GM21423 (cell line): ENCODE results near the gene BOD1L1.
"Not testable (repeated sequence)": the region's sequence is repeated elsewhere in the genome, so short reads cannot be mapped to it uniquely, and the experiment has no call there.

ENCODE experiments used
- ATAC-seq: cut with Tn5 transposase; IDR thresholded peaks from one replicate; pipeline ENCODE4 v1.9.1; 2021; ENCODE audit warnings: mild to moderate bottlenecking, moderate library complexity; ENCODE audit not compliant: unreplicated experiment

Gene BOD1L1

DNA sequence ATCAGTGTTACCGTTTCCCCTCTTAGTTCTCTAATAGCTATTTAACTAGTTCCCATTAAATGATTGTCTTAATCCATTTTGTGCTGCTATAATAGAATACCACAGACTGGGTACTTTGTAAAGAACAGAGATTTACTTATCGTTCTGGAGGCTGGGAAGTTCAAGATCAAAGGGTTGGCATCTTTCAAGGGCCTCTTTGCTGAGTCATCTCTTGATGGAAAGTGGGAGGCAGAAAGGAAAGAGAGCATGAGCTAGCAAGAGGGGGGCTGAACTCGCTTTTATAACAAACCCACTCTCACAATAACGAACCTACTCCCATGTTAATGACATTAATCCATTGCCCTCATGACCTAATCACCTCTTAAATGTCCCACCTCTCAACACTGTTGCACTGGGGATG lies 65.9 kb downstream of the BOD1L1 start:
- no peak for ATAC-seq

DNA sequence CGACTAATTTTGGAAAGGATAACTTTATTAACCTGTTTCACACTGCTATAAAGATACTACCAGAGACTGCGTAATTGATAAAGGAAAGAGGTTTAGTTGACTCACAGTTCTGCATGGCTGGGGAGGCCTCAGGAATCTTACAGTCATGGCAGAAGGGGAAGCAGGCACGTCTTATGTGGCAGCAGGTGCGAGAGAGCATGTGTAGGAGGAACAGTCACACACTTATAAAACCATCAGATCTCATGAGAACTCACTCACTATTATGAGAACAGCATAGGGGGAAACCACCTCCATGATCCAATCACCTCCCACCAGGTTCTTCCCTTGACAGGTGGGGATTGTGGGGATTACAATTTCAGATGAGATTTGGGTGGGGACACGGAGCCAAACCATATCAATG lies 67.4 kb downstream of the BOD1L1 start:
- not testable (repeated sequence) for ATAC-seq

DNA sequence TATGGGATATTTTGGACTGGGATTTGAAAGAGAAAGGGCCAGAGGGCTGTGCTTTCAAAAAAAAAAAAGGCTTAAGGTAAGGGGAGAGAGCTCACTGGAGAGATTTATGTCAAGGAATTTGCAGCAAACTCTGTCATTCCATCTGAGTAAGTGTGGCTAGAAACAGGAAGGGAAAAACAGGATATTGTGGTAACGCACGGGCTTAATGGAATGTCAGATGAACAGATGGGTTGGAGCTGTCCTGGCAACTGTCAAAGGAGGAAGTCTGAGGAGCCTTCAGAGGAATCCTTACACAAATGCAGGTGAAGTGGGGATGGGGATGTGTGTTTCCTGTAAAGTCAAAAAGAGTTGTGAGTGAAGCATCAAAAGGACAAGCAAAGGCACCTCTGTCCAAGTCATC lies 68.1 kb downstream of the BOD1L1 start:
- ATAC-seq: no peak

DNA sequence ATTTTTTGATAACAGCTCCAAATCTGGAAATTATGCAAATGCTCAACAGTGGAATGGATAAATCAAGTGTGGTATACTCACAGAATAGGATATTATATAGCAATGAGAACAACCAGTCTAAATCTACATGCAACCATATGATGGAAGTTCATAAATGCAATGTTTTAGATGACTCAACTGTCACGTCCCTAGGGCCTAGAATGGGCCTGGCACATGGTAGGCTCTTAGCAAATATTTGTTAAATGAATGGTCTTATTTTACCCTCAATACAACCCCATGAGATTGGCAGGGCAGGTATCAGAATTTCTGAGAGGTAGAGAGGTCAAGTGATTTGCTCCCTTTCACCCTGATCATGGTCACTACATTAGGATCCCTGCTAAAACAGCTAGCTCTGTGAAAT lies 68.6 kb downstream of the BOD1L1 start:
- ATAC-seq: no peak

DNA sequence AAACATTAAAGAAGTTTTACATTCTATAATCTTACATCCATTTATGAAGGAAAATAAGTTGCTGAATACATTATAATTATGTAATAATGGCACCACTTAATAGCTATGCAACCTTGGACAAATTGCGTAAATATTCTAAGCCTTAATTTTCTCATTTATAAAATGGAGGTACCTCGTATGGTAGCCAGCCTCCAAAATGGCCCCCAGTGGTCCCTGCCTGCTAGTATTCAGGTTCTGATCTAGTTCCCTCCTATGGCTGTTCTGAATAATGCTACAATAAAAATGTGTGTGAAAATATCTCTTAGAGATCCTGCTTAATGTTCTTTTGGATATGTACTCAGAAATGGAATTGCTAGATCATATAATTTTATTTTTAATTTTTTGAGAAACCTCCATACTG lies 72.2 kb downstream of the BOD1L1 start:
- no peak for ATAC-seq

DNA sequence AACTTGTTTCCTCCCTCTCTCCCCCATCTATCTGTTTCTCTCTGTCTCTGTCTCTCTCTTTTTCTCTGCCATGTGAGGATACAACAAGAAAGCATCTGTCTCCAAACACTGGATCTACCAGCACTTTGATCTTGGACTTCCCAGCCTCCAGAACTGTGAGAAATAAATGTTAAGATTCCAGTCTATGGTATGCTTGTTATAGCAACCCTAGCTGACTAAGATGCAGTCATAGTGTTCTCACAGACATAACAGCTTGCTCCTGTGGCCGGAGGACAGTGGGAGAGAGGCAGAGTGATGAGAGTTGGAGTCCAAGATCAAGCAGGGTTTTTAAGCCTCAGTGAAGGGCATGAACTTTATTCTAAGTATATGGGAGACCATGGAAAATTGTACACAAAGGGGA lies 74.4 kb downstream of the BOD1L1 start:
- ATAC-seq: no peak

DNA sequence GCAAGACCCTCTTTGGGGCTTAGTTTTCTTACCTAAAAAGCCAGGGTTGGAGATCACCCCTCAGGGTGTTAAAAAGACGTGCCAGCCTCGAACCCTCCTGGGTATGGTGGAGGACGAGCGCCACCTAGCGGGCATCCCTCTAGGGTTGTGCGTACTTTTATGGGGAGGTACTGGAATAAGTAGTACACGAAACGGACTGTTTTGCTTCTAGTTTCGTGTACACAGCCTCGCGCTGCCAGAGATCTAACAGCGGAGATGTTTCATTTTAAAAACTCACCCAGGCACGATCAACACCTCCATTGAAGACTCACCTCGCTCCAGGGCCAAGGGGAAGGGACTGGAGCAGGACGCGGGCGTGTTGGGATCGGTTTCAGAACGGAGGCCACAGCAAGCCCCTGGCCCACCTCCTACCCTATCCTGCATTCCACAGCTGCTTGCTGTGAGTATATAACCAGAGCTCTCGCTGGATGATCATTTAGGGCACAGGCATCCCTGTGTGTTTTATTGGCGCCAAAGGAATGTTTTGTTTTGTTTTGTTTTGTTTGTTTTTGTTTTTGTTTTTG lies 78.5 kb downstream of the BOD1L1 start:
- peak; percentile 81 for ATAC-seq

DNA sequence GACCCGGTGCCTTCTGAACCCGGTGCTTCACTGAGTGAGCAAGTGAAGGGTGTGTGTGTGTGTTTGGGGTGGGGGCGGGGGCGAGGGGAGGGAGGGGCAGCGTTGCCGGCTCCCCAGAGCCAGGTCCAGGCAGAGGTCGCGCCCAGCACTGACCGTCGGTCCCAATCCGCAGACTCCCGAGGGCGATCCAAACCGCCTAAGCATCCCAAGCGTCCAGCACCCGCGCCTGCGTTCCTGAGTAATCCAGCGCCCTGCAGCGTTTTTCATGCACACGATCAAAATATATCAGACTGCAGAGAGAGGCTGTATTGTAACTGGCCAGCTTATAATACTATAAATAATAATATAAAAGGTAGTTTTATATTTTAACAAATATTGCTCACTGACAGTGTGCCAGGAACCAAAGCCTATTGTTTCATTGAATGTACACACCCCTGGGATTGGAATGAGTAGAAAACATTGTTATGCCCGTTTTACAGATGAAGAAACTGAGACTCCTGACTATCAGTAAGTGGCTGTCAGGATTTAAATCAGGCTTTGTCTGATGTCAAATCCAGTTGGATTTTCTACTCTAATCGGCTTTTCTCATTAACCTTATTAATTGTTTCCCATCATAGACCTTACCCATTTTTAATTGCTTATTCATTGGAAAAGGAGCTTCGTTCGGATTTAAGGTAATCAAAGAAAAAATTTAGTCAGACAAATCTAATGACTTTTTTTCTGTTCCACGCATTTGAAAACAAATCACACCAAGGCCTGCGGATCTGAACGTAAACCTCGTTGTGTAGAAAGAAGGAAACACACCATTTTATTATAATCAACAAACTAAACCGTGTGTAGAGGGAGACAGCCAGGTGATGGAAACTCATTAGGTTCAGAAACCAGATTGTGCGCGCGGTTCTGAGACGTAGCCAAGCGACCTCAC lies 79.2 kb downstream of the BOD1L1 start:
- ATAC-seq: peak; percentile 0

DNA sequence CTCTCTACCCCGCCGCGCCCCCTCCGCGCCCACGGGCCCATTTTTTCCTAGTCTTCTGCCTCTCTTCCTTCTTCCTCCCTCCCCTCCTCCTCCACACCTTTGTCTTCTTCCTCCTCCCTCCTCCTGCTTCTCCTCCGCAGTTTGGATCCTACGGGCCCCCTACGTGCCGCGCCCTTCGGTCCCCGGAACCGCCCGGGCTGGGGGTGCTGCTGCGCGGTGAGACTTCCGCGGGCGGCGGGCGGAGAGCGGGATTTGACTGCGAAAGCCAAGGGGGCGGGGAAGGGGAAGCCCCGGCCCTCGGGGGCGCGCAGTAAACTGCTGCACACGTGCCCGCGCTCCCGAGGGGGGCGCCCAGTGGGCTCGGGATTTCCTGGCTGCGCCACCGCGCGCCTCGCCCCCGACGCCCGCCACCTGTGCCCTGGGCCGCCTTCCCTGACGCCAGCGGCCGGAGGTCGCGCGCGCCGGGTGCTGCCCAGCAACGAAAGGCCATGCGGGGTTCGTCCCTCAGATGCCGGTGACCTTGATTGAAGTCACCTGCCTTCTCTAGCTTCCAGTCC lies 80.0 kb downstream of the BOD1L1 start:
- no peak for ATAC-seq

DNA sequence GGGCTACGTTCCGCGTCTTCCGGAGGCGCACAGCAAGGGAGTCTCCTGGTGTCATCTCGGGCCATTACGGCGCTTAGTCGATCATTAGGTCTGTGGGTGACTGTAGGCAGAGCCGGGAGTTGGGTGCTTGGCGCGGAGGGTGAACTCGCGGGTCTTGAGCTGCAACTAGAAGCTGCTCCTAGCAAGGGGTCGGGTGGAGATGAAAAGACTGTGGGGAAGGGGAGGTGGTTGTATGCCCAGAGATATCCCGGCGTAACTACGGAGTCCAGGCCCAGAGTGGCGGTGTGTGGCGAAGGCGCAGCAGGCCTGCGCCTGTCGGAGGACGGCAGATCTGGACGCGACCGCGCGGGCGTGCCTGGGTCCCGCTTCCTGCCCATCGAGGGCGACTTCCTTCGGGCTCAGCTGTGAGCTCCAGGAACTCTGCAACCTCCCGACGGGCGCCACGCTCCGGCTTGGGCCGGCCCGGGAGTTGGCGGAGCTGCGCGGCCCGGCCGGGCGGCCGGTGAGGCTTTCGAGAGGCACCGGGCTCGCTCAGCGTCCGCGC lies 80.5 kb downstream of the BOD1L1 start:
- ATAC-seq: no peak

DNA sequence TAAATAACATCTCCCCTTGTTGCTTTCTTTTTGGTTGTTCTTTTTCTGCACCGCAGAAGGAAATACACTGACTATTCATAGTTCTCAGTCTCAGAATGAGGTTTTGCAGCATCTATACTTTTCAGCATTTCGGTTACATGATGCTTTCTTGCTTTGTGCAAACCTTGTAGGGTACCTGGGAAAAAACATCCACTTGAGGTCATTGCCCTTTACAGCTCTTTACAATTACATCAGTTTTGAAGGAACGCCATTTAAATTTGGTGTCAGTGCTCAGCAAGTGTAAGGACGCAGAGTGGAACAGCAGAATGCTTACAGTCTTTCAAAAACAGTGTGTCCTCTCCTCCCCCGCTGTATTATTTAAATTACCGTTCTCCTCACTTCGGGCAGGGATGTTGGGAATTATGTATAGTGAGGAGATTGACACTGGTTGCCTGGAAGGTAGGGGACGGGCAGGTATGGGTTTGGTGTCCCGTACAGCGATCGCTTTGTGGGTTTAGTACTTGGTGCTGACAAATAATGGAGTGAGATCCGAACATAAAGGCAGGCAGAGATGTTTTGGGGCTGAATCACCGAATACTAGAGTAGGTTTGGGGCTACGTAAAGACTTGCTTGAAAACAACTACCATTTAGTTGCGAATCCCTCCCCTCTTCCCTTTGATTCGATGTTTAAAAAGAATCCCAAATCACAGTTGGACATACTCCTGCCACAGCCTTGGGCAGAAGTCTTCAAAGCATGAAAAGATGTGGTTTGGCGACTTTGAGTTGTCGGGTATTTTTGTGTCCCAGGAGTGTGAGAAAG lies 81.2 kb downstream of the BOD1L1 start:
- no peak for ATAC-seq

DNA sequence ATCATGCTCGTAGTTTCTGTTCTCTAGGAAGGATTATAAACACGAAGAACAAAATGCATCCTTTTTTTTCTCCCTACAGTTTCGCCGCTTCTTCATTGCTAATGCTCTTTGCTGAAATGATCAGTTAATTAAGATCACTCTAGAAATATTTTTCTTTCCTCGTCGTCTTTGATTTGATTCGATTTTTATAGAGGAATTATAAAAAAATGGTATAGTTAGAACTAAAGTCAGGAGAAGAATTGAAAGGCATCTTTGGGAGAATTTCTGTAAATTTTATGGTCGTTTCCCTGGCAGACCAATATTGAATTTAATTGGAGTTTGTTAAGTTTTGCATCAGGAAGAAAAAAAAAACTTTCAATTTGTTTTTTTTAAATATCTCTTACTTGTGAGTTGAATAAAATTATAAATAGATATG lies 82.1 kb downstream of the BOD1L1 start:
- ATAC-seq: no peak

DNA sequence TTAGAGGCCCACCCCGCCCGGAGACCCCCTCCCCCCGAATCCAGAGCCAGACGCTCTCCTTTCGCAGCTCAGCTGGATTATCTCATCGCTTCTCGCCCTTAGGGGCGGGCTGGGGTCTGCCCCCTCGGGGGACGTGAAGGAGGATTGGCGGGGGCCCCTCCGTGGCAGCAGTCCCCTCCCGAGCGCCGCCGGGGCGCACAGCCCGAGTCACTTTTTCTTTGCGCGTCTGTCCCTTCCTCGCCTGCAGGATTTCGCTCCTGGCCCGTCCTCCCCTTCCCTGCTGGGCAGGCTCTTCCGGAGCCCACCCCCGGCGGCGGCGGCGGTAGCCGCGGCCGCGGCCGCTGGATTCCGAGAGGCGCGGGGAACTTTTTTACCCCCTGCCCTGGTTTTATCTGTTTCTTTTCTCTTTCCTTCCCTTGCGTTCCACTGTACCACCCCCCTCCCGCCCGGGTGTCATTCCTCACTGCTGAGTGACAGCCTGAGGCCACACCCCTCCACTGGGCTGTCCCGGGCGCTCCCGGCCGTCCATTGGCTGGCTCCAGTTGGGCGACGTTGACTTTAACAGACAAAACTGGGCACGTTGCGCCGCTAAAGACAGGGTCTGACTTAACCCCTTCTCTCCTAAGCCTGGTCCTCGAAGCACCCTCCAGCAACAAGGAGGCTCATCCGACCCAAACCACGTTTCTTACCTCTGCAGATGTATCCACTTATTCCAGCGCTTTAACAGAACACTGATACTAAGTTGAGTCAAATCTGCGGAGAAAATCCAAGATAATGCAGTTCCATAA lies 82.7 kb downstream of the BOD1L1 start:
- peak; percentile 44 for ATAC-seq

DNA sequence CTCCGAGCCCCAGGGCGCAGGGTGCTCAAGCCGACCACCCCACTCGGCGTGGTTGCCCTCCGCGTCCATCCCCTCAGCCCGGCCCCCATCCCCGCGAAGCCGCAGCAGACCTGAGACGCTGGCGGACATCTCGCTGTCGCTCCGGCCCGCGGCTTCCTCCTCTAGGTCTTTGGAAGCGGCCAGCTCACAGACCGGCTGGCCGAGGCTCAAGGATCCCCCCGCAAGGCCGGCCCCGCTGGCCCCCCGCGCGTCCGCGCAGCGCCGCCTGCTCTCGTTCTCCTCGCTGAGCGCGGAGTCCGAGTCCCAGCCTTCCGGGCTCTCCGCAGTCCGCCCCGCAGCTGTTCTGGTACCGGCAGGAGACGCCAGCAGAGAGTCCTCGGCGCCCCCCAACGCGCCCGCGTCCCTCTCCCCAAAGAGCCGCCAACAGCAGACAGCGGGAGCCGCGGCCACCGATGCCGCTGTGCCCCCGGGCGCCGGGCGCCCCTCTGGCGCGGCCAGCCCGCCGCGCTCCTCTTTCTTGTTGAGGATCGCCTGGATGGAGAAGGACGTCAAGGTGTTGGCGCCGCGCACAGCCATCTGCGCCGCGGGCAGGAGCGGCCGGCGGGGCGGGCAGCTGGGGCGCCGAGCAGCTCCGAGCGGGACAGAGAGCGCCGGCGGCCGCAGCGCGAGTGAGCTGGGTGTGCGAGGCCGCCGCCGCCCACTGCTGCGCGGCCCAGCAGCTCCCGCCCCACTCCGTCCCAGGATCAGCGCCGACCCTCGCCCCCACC lies 83.5 kb downstream of the BOD1L1 start, which contains the start of gene NKX3-2:
TSS of gene NKX3-2 (minus strand) at position 670 of the 767 bp plus-strand sequence. CDS start at position 576, 94 bp downstream.
- ATAC-seq: no peak

DNA sequence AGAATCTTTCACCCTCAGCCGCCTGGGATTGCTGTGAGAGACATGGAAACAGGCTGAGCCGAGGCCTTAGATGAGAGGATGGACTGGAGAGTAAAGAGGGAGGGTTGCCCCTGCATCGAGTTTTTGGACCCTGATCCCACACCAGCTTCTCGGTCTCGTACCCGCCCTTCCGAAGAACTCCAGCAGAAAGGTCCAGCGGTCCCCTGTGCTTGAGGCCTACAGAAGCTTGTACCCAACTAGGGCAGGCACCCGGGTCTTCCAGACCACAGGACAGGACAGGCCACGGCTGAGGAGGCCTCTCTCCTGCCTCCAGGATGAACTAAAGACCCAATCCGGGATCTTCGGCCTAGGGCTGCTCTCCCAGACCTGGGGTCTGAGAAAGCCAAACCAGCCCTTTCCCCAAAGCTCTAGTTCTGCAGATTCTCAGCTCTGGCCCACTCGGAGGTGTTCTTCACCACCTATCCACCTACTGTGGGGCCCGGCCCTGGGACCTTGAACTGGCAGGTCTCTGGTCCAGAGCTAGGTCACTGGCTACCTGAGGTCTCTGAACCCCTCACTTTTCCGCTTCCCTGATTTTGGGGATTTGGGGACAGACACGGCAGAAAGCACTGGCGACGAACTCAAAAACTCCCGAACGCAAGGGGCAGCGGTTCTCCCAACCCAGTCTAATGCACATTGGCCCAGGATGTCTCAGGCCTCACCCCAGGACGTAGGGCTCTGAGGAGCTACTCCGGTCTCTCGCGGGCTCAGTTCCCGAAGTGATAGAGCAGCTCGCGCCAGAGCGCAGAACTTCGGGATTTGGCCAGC lies 84.3 kb downstream of the BOD1L1 start:
- no peak for ATAC-seq

DNA sequence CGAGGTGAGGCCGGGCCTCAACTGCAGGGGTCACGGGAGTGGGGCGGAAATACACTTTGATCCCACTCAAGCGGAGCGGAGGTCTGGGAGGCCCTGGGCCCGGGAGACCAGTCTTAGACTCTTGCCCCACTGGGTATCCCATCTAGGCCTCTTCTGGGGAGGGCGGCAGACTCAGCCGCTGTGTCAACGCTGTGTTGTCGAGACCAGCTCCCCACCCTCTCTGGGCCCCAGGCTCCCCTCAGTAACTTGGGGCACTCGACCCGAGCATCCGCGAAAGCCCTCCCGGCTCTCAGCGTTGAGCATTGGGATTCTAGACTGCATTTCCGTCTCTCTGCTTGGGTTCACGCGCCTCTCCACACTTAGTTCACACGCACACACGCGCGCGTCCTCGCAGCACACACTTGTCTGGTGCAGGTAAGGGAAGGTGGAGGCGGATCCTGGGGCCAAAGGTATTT lies 84.9 kb downstream of the BOD1L1 start:
- no peak for ATAC-seq

DNA sequence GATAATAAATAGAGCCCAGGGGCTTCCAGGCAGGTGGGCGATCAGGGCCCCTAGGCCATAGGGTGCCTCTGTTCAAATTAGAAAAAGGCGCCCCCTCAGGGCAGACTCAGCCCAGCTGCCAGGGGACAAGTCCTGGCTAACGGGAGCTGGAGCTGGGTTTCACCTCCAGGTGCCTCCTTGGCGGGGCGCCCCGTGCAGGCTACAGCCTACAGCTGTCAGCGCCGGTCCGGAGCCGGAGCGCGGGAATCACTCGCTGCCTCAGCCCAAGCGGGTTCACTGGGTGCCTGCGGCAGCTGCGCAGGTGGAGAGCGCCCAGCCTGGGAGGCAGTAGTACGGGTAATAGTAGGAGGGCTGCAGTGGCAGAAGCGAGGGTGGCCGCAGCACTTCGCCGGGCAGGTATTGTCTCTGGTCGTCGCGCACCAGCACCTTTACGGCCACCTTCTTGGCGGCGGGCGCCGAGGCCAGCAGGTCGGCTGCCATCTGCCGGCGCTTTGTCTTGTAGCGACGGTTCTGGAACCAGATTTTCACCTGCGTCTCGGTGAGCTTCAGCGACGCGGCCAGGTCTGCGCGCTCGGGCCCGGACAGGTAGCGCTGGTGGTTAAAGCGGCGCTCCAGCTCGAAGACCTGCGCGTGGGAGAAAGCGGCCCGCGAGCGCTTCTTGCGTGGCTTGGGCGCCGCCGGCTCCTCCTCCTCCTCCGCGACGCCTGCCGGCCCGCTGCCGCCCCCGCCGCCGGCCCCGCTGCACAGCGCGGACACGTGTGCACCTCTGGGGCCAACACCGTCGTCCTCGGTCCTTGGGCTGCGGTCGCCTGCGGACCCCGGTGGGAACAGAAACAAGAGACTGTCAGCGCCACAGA lies 85.6 kb downstream of the BOD1L1 start:
- ATAC-seq: peak; percentile 42
